GM23248 (cell line): ENCODE results near the gene NASP.

ENCODE experiments used
- EZH2 ChIP-seq: fragments of 200-600 bp; sonication (generic); IDR thresholded peaks from 2 replicates; pipeline ENCODE4 v1.6.1; 2018; ENCODE audit warnings: antibody characterized with exemption, mild to moderate bottlenecking; ENCODE audit not compliant: insufficient read depth, poor library complexity, severe bottlenecking
- EZH2phosphoT487 ChIP-seq: fragments of 200-600 bp; sonication (generic); IDR thresholded peaks from 2 replicates; pipeline ENCODE4 v1.6.1; 2018; ENCODE audit warnings: antibody characterized with exemption, moderate library complexity, mild to moderate bottlenecking, low read depth; ENCODE audit not compliant: insufficient read depth

DNA sequence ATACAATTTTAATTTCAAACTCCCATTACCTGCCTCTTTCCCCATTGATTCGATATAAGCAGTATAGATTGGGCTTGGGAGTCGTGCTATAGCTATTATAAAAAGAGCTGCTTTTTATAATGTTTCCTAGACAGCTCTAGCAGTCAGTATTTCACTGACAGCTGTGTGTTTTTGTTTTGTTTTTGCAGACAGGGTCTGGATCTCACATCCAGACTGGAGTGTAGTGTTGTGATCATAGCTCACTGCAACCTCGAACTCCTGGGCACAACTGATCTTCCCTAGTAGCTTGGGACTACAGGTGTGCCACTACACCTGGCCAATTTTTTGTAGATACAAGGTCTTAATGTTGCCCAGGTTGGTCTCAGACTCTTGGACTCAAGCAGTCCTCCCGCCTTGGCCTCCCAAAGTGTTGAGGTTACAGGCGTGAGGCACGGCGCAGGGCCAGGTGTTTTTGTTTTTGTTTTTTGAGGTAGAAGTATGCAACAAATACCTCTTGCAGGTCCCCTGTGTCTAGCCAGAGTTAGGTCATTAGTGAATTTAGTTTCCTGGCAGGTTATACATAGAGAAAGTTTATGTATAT, 1.7 kb downstream of the NASP start:
- TF ChIP-seq EZH2: no peak
- TF ChIP-seq EZH2phosphoT487: no peak
